GM21737 (cell line): ENCODE results near the gene AOC2.
"Not testable (repeated sequence)": the region's sequence is repeated elsewhere in the genome, so short reads cannot be mapped to it uniquely, and the experiment has no call there.

Source experiments
- ATAC-seq: cut with Tn5 transposase; IDR thresholded peaks from one replicate; pipeline ENCODE4 v1.9.1; 2021; ENCODE audit warnings: mild to moderate bottlenecking, moderate library complexity; ENCODE audit not compliant: unreplicated experiment

AOC2 gene

DNA sequence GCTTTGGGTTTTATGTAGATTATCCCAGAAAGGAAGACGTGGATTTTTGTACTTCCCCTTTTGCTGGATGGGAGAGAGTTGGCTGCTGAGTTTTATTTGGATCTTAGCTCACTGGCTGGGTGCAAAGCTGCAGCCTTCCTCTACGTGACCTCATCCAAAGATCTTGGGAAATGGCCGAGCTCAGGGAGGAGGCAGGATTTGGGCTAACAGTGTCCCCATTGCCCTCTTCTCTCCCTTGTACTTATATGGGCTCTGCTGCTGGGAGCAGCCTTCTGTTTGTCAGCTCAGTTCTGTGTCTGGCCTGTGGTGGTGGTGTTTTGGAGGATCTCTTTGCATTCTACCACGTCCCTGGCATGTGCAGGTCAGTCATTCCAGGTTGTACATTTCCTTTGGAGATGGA is 8.6 kb downstream of the AOC2 start:
- no peak for ATAC-seq

GRCh38 chr17:42853597-42853967 is 9.2 kb downstream of the AOC2 start:
- no peak for ATAC-seq

DNA sequence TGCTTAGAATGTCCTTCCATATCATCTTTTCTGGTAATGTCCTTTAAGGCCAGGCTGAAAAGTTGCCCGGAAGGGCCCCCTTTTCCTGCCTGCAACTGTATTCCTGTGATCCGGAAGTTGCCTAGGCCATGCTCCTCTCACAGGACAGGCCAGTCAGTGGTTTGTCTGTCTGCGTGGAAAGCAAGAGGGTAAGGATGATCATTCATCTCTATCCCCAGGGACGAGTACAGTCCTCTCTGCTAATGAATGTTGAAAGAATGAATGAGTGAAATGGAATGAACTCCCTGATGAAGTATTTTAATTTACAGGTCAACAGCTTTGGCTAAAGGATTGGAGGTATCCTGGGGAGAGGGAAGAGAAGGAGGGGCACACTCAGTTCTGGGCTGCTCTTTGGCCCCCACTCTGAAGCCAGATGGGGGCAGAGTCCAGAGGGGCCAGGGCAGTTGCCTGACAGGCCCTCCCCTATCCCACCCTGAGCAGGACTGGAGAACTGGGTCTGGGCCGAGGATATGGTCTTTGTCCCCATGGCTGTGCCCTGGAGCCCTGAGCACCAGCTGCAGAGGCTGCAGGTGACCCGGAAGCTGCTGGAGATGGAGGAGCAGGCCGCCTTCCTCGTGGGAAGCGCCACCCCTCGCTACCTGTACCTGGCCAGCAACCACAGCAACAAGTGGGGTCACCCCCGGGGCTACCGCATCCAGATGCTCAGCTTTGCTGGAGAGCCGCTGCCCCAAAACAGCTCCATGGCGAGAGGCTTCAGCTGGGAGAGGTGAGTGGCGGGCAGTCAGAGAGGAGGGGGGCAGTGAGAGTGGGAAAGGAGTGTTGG is 9.8 kb downstream of the AOC2 start:
- no peak for ATAC-seq

- ATAC-seq, result no peak
Measured at GRCh38 chr17:42855048-42855596, 10.7 kb downstream of the AOC2 start.

DNA sequence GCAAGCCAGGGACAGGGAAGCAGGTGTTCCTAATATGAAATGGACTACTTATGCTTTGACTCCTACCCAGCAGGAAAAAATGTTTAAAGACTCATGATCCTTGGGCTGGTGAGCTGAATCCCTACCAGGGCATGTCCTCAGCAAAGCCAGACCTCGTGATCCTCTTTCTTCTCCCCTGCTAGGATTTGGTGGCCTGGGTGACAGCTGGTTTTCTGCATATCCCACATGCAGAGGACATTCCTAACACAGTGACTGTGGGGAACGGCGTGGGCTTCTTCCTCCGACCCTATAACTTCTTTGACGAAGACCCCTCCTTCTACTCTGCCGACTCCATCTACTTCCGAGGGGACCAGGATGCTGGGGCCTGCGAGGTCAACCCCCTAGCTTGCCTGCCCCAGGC is 11.7 kb downstream of the AOC2 start:
- not testable (repeated sequence) for ATAC-seq

- ATAC-seq, result not testable (repeated sequence)
Measured at GRCh38 chr17:42856516-42856915, 12.1 kb downstream of the AOC2 start.

- no peak for ATAC-seq
Measured at GRCh38 chr17:42857389-42857788, 13.0 kb downstream of the AOC2 start.

GRCh38 chr17:42865638-42866094 is 21.3 kb downstream of the AOC2 start:
- ATAC-seq, result no peak

- ATAC-seq, result no peak
Measured at GRCh38 chr17:42866216-42866615, 21.8 kb downstream of the AOC2 start.

- ATAC-seq, result no peak
Measured at GRCh38 chr17:42866631-42867575, 22.5 kb downstream of the AOC2 start.

DNA sequence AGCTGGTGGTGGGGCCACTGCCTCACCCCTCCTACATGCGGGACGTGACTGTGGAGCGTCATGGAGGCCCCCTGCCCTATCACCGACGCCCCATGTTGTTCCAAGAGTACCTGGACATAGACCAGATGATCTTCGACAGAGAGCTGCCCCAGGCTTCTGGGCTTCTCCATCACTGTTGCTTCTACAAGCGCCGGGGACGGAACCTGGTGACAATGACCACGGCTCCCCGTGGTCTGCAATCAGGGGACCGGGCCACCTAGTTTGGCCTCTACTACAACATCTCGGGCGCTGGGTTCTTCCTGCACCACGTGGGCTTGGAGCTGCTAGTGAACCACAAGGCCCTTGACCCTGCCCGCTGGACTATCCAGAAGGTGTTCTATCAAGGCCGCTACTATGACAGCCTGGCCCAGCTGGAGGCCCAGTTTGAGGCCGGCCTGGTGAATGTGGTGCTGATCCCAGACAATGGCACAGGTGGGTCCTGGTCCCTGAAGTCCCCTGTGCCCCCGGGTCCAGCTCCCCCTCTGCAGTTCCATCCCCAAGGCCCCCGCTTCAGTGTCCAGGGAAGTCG is 23.4 kb downstream of the AOC2 start:
- ATAC-seq, result not testable (repeated sequence)

- ATAC-seq, result no peak
Measured at GRCh38 chr17:42868338-42868737, 24.0 kb downstream of the AOC2 start.

DNA sequence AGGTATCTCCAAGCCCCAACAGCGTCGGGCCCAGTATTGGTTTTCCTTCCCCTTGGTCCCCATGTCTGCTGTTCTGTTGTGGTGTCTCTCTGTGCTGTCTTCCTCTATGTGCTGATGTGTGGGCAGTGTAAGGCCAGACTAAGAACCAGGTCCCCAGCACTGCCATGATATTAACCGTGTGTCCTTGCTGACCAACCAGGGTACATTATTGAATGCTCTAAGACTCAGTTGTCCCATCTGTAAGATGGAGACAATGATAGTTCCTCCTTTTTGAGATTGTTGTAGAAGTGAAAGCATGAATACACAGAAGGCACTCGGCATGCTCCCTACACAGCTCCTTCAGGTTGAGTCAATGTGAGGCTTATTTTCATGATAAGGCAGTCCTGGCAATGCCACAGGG is 27.3 kb downstream of the AOC2 start:
- no peak for ATAC-seq

GRCh38 chr17:42872251-42872965 is 28.0 kb downstream of the AOC2 start:
- no peak for ATAC-seq

DNA sequence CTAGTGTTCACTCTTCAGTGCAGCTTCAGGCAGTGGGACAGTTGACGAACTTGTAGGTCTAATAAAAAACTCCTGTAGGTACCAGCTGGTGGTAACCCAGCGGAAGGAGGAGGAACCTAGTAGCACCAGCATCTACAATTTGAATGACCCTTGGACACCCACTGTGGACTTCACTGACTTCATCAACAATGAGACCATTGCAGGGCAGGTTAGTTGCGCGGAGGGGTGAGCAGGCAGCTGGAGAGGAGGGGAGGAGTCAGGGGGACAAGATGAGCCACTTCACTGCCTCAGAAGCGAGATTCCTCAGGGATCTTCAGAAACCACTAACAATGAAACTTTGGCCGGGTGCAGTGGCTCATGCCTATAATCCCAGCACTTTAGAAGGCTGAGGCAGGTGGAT is 28.9 kb downstream of the AOC2 start:
- no peak for ATAC-seq

DNA sequence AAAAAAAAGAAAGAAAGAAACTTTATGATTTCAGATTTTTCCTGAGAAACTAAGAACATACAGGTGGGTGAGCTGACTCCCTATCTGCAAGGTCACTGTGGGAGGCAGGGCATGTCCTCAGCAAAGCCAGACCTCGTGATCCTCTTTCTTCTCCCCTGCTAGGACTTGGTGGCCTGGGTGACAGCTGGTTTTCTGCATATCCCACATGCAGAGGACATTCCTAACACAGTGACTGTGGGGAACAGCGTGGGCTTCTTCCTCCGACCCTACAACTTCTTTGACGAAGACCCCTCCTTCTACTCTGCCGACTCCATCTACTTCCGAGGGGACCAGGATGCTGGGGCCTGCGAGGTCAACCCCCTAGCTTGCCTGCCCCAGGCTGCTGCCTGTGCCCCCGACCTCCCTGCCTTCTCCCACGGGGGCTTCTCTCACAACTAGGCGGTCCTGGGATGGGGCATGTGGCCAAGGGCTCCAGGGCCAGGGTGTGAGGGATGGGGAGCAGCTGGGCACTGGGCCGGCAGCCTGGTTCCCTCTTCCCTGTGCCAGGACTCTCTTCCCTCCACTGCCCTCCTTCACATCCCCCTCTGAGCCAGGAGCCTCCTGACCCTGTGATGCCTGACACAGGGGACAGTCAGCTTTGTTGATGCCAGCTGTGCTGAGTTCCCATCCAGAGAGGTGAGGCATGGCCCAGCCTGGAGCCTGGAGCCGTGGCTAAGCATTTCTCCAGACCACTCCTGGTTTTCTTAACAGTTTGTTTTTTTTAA is 29.7 kb downstream of the AOC2 start:
- not testable (repeated sequence) for ATAC-seq

DNA sequence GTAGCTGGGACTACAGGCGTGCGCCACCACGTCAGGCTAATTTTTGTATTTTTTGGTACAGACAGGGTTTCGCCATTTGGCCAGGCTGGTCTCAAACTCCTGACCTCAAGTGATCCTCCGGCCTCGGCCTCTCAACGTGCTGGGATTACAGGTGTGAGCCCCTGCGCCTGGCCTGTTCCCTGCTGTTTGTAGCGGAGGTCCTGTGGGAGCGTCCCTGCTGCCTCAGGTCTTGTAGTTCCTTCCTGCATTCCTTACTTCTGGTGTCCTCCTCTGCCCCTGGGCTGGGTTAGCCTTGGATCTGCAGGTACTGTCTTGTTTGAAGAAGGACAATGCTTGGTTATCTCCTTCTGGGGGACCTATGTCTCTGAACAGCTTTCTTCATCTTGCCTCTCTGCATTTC is 32.7 kb downstream of the AOC2 start:
- ATAC-seq, result no peak

GRCh38 chr17:42878123-42878880 is 33.9 kb downstream of the AOC2 start:
- no peak for ATAC-seq
